Vagina (tissue), 2 donors: ENCODE measurements around the gene ZNF417.
"Not testable (repeated sequence)": the region's sequence is repeated elsewhere in the genome, so short reads cannot be mapped to it uniquely, and the experiment has no call there.

Experiments
- CTCF ChIP-seq, 3 experiments: fragments of 450-650 bp in 2 of 3; fragments of 200-600 bp in 1 of 3; sonication (generic) in 1 of 3; IDR thresholded peaks; one replicate each; pipeline ENCODE4 v1.5.1; 2017 to 2019; ENCODE audit warnings: antibody characterized with exemption in 3 of 3, mild to moderate bottlenecking in 2 of 3, moderate library complexity in 2 of 3
- POLR2AphosphoS5 ChIP-seq, 2 donors: sonication (generic); formaldehyde crosslinking; IDR thresholded peaks; one replicate each; pipeline ENCODE4 v1.9.0; 2017; ENCODE audit warnings: antibody characterized with exemption in 2 of 2, mild to moderate bottlenecking in 2 of 2, low read depth in 1 of 2; ENCODE audit not compliant: insufficient read depth in 1 of 2

GRCh38 chr19:57916168-57916995 lies at the start of gene ZNF417:
- TF ChIP-seq CTCF (IDR thresholded peaks at IDR 0.05): not testable (repeated sequence)
- peak; percentile 65 to 94 for TF ChIP-seq POLR2AphosphoS5 (IDR thresholded peaks at IDR 0.05; ENCODE audit: insufficient read depth in 1 of 2, low read depth in 1 of 2)
